GM12878 (cell line): ENCODE results near the gene ALDH3A2. TPM values are rescaled to one million over a fixed set of nuclear protein-coding genes. Genes with fewer than 3 reads are reported as not detected.

Experiments used
- IKZF1 ChIP-seq: fragments of 450-650 bp; conservative IDR thresholded peaks from 2 replicates; pipeline ENCODE4 v1.6.1; 2017; ENCODE audit warnings: antibody characterized with exemption, mild to moderate bottlenecking
- PAX8 ChIP-seq: fragments of 450-650 bp; IDR thresholded peaks from 2 replicates; pipeline ENCODE4 v1.6.1; 2017; ENCODE audit warnings: mild to moderate bottlenecking, moderate library complexity
- ZNF592 ChIP-seq: fragments of 450-650 bp; IDR thresholded peaks from 2 replicates; pipeline ENCODE4 v1.6.1; 2017; ENCODE audit warnings: mild to moderate bottlenecking, moderate library complexity
- polyA plus RNA-seq, 11 experiments: library from polyadenylated mRNA; depleted of rRNA in 4 of 11; unstranded in 6 of 11; stranded (reverse) in 5 of 11; fragments of >200 nt; fragmentation: Nextera tagmentation in 4 of 11; fragmentation: Illumina TruSeq in 1 of 11; extraction: Ambion mirVana in 4 of 11; extraction: Trizol in 1 of 11; gene quantifications; 1 replicate in 1 of 11; 2 replicates in 10 of 11; pipeline versions ENCODE4 v1.2.1 to v1.2.3, GENCODE V29; 2011 to 2016; ENCODE audit warnings: inconsistent platforms in 2 of 11, missing spikeins in 2 of 11, low read depth in 1 of 11
- total RNA-seq, 4 experiments: library from RNA; depleted of rRNA in 3 of 4; stranded (reverse); fragments of >200 nt in 3 of 4; fragmentation: Illumina TruSeq in 1 of 4; extraction: Trizol in 1 of 4; gene quantifications; 2 replicates each; pipeline versions ENCODE4 v1.2.1 to v1.2.3, GENCODE V29; 2013 to 2021
- TF ChIP-seq, protein P1 (sequence below): fragments of 450-650 bp; IDR thresholded peaks from 2 replicates; pipeline ENCODE4 v1.6.1; 2018; ENCODE audit warnings: borderline replicate concordance, mild to moderate bottlenecking; ENCODE audit not compliant: partially characterized antibody

ALDH3A2 gene
- total and polyA plus RNA-seq, 10 of the 15 experiments (the other 5 are each of a cell fraction or from before 2014, with no cell fraction given), result 5.0 to 37.0 (median 26.1) TPM

DNA sequence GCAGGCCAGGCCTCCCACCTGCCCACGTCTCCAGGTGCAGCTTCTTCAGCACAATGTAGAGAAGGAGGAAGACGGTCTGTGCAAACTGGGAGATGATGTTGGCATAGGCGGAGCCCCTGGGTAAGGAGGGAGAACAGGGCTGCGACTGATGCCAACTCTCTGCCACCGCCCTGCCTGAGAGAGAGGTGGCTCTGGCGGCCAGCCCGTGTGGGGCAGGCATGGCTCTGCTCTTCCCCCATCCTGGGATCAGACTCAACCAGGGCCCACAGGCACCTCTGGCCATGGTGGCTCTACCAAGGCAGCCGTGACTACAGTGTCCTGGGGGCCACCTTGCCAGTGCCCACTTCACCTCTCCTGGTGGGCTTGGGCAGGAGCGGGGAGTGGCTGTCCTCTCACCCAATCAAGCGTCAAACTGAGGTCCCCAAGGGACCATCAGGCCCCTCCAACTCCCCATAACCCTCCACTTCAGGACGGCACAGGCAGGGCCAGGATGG, 59.2 kb downstream of the ALDH3A2 start (continued):
- TF ChIP-seq, protein P1, sequence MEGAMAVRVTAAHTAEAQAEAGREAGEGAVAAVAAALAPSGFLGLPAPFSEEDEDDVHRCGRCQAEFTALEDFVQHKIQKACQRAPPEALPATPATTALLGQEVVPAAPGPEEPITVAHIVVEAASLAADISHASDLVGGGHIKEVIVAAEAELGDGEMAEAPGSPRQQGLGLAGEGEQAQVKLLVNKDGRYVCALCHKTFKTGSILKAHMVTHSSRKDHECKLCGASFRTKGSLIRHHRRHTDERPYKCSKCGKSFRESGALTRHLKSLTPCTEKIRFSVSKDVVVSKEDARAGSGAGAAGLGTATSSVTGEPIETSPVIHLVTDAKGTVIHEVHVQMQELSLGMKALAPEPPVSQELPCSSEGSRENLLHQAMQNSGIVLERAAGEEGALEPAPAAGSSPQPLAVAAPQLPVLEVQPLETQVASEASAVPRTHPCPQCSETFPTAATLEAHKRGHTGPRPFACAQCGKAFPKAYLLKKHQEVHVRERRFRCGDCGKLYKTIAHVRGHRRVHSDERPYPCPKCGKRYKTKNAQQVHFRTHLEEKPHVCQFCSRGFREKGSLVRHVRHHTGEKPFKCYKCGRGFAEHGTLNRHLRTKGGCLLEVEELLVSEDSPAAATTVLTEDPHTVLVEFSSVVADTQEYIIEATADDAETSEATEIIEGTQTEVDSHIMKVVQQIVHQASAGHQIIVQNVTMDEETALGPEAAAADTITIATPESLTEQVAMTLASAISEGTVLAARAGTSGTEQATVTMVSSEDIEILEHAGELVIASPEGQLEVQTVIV, result no peak
- TF ChIP-seq PAX8 (no peak), IKZF1 (no peak), ZNF592 (no peak)
